ENCODE measurements around the gene LYST.

GRCh38 chr1:235864469-235864868 is 2.2 kb downstream of the LYST start:
- TF ChIP-seq POLR2A (IDR thresholded peaks at IDR 0.05; ENCODE audit: control extremely low read depth in 1 of 2, low read depth in 2 of 2, low read length in 2 of 2) (no peak), CHD2 (IDR thresholded peaks at IDR 0.05; ENCODE audit: low read length) (no peak), BCL11A (IDR thresholded peaks at IDR 0.05; ENCODE audit: low read depth in 2 of 2, low read length in 2 of 2) (no peak), SRF (IDR thresholded peaks at IDR 0.05; ENCODE audit: low read depth, low read length) (no peak), TEAD4 (IDR thresholded peaks at IDR 0.05; ENCODE audit: low read depth, low read length) (no peak), CHD1 (IDR thresholded peaks at IDR 0.05; ENCODE audit: low read depth, low read length) (no peak), POLR2AphosphoS5 (IDR thresholded peaks at IDR 0.05; ENCODE audit: low read depth, low read length) (no peak), SIN3A (conservative IDR thresholded peaks at IDR 0.05 in 1 of 2, IDR thresholded peaks at IDR 0.05 in 1 of 2; ENCODE audit: low read depth in 1 of 2, low read length in 2 of 2) (no peak)

Measured in H1 (cell line).